IgD-negative memory B cell (primary cell): ENCODE measurements around the gene THOC6. TPM values are rescaled to one million over a fixed set of nuclear protein-coding genes. Genes with fewer than 3 reads are reported as not detected.
A peak's percentile ranks its signal among the peaks of the same experiment; 100 is the strongest.
"Not testable (repeated sequence)": the region's sequence is repeated elsewhere in the genome, so short reads cannot be mapped to it uniquely, and the experiment has no call there.

Source experiments
- H3K27ac Mint-ChIP-seq, 3 donors: one replicate each; pipeline ENCODE4 v1.8.0; 2020 to 2022; ENCODE audit warnings: mild to moderate bottlenecking in 3 of 3, mixed read lengths in 3 of 3, moderate library complexity in 1 of 3
- H3K27me3 Mint-ChIP-seq: one replicate; pipeline ENCODE4 v1.8.0; 2021; ENCODE audit warnings: mixed read lengths
- H3K36me3 Mint-ChIP-seq: one replicate; pipeline ENCODE4 v1.8.0; 2020; ENCODE audit warnings: mild to moderate bottlenecking, mixed read lengths
- H3K4me1 Mint-ChIP-seq, 3 donors: one replicate each; pipeline ENCODE4 v1.8.0; 2020 to 2022; ENCODE audit warnings: mixed read lengths in 3 of 3, mild to moderate bottlenecking in 1 of 3
- H3K4me3 Mint-ChIP-seq, 4 donors: one replicate each; pipeline ENCODE4 v1.8.0; 2020 to 2022; ENCODE audit warnings: mild to moderate bottlenecking in 4 of 4, mixed read lengths in 4 of 4, moderate library complexity in 3 of 4
- H3K9me3 Mint-ChIP-seq, 3 donors: one replicate each; pipeline ENCODE4 v1.8.0; 2020 to 2021; ENCODE audit warnings: mixed read lengths in 3 of 3, mild to moderate bottlenecking in 1 of 3
- polyA plus RNA-seq: library from polyadenylated mRNA; unstranded; fragments of 300-500 nt; fragmentation: Illumina TruSeq; gene quantifications from one replicate; pipeline ENCODE4 v1.2.3, GENCODE V29; 2021

The THOC6 gene
- polyA plus RNA-seq, 1 donor from 2014 or later, result 48.2 TPM

DNA sequence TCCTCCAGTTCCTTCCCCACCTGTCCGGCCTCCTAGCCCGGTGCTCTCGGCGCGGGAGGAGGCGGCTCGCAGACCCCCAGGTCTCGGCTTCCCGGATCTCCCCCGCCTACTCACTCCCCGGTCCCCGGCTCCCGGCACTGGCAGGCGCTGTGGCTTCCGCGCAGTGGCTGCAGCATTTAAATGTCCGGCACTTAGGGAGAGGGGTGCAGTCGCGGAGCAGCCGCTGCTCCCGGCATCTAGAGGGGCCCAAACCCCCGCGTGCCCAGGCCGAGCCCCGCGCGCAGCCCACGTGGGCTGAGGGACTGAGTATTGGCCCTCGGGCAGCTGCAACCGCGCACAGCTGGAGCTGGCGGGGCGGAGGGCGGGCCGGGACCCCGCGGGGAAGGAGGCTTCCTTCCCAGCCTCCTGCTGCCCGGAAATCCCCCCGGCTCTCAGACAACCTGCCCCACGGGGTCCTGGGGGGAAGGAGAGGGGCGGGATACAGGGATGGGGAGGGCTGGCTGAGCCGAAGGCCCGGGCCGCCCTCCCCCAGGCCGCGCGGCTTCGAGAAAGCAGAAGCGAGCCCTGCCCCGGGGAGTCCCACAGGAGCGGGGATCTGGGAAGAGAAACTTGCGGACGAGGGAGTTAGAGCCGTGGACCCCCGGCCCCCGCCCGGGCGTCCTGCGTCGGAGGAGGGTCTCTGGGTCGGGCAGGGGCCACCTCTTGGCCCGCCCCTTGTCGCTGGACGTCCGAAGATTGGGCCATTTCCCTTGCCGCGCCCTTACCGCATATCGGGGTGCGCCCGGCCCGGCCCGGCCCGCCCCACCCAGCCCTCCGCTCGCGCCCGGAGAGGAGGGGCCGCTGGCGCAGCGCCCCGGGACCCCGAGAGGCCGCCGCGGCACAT lies 22.2 kb downstream of the THOC6 start, which contains the start of gene MMP25:
MMP25 (plus strand) TSS at position 804 of the 883 bp plus-strand sequence. CDS start 357 bp downstream, outside the sequence.
- Mint-ChIP-seq H3K27ac (no peak within 1 kb of the TSS), H3K36me3 (no peaks in the 10 kb centered on the region), H3K9me3 (no peaks in the 10 kb centered on the region), H3K4me3 (peak within 1 kb of the TSS; percentile 80 to 93 (median 88)), H3K4me1 (peaks cover 5 to 7% (median 5%) of the 10 kb centered on the region in 3 donors), H3K27me3 (peaks cover 35% of the 10 kb centered on the region)

DNA sequence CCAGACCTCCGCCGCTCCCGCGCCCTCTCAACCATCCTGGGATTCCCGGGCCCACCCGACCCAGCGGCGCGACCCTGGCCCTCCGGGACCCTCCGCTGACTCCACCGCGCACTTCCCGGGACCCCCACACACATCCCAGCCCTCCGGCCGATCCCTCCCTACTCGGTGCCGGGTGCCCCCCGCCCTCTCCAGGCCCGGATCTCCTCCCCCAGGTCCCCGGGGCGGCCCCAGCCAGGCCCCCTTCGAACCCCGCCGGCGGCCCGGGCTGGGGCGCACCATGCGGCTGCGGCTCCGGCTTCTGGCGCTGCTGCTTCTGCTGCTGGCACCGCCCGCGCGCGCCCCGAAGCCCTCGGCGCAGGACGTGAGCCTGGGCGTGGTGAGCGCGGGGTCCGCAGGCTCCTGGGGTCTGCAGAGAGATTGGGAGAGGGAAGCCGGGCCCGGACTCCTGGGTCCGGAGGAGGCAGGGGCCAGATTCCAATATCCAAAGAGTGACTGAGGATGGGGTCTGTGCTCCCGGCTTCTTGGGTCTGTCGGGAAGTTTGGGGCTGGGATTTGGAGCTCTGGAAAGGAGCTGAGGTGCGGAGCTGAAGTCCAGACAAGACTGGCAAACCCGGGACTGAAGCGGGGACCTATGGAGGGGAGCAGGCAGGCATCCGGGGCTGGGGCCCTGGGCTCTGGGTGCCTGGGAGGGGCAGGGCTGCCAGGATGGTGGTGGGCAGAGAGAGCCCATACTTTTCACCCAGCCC lies 23.0 kb downstream of the THOC6 start:
- peaks cover 33% of the 10 kb centered on the region for H3K27me3 Mint-ChIP-seq
- H3K27ac Mint-ChIP-seq, result no peak overlapping the region
- no peaks in the 10 kb centered on the region for H3K36me3 Mint-ChIP-seq
- peaks cover 5 to 7% (median 5%) of the 10 kb centered on the region in 3 donors for H3K4me1 Mint-ChIP-seq
- H3K9me3 Mint-ChIP-seq, result no peaks in the 10 kb centered on the region
- peak overlapping the region in 3 of 4 donors; percentile 25 to 45 (median 45) for H3K4me3 Mint-ChIP-seq

DNA sequence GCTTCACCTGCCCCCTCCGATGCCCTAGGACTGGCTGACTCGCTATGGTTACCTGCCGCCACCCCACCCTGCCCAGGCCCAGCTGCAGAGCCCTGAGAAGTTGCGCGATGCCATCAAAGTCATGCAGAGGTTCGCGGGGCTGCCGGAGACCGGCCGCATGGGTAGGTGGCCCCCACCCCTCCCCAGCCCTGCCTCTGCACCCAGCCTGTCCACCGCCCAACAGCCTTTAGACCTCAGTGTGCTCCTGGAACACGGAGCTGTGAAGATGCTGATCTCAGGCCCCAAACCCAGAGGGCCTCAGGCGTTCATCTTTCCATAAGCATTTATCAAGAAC lies 23.5 kb downstream of the THOC6 start:
- no peaks in the 10 kb centered on the region for H3K36me3 Mint-ChIP-seq
- H3K4me1 Mint-ChIP-seq, result peaks cover 5 to 10% (median 7%) of the 10 kb centered on the region in 3 donors
- peaks cover 33% of the 10 kb centered on the region for H3K27me3 Mint-ChIP-seq
- no peak overlapping the region for H3K27ac Mint-ChIP-seq
- peak overlapping the region; percentile 45 to 65 (median 60) for H3K4me3 Mint-ChIP-seq
- no peaks in the 10 kb centered on the region for H3K9me3 Mint-ChIP-seq

DNA sequence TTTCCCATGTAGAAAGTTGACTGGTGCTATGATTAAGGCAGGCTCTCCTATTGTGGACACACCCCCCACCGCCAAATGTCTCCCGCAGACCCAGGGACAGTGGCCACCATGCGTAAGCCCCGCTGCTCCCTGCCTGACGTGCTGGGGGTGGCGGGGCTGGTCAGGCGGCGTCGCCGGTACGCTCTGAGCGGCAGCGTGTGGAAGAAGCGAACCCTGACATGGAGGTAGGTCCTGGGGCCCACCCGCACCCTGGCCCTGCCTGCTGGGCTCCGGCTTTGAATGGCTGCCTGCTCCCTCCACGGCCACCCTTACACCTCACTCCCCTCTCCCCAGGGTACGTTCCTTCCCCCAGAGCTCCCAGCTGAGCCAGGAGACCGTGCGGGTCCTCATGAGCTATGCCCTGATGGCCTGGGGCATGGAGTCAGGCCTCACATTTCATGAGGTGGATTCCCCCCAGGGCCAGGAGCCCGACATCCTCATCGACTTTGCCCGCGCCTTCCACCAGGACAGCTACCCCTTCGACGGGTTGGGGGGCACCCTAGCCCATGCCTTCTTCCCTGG lies 26.2 kb downstream of the THOC6 start:
- H3K4me1 Mint-ChIP-seq, result peaks cover 9 to 15% (median 10%) of the 10 kb centered on the region in 3 donors
- no peaks in the 10 kb centered on the region for H3K9me3 Mint-ChIP-seq
- H3K27me3 Mint-ChIP-seq, result peaks cover 15% of the 10 kb centered on the region
- no peaks in the 10 kb centered on the region for H3K36me3 Mint-ChIP-seq
- H3K27ac Mint-ChIP-seq, result no peak overlapping the region
- no peak overlapping the region for H3K4me3 Mint-ChIP-seq

DNA sequence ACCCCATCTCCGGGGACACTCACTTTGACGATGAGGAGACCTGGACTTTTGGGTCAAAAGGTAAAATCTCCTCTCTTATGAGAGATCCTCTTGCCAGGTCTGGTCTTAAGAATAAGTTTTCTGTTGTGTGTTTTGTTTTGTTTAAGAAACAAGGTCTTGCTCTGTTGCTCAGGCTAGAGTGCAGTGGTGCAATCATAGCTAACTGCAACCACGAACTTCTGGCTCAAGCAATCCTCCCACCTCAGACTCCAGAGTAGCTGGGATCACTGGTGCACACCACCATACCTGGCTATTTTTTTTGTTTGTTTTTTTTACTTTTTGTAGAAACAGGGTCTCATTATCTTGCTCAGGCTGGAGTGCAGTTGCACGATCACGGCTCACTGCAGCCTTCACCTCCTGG lies 26.7 kb downstream of the THOC6 start:
- Mint-ChIP-seq H3K4me1 (peaks cover 12 to 16% (median 14%) of the 10 kb centered on the region in 3 donors), H3K4me3 (no peak overlapping the region), H3K9me3 (no peaks in the 10 kb centered on the region), H3K27me3 (peaks cover 10% of the 10 kb centered on the region), H3K27ac (no peak overlapping the region), H3K36me3 (no peaks in the 10 kb centered on the region)

DNA sequence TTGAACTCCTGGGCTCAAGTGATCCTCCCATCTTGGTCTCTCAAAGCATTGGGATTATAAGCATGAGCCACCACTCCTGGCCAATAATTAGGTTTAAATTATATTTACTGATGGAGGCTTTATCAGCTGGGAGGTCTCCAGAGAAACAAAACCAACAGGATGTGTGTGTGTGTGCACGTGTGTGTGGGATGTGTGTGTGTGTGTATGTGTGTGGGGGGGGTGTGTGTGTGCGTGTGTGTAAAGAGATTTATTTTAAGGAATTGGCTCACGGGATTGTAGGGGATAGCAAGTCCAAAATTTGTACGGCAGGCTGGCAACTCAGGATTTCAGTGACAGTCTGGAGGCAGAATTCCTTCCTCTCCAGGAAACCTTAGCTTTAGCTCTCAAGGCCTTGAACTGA lies 27.2 kb downstream of the THOC6 start:
- Mint-ChIP-seq H3K27ac (no peak overlapping the region), H3K36me3 (no peaks in the 10 kb centered on the region), H3K27me3 (peaks cover 10% of the 10 kb centered on the region), H3K4me1 (peaks cover 13 to 17% (median 14%) of the 10 kb centered on the region in 3 donors), H3K4me3 (peak overlapping the region in 1 of 4 donors; percentile 48), H3K9me3 (no peaks in the 10 kb centered on the region)

DNA sequence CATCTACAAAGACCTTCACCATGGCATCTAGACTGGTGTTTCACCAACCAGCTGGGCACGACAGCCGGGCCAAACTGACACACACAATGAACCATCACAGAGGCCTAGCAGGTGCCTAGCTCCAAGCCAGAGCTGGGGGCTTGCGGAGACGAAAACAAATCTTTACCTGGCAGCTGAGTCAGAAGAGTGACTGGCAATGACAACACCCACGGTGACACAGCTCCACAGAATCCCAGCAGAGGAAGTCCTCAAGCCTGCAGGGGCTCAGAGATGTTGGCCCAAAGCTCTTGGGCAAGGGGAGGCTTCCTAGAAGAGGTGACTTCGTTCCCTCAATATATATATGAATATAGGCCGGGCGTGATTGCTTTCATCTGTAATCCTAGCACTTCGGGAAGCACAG lies 27.7 kb downstream of the THOC6 start:
- Mint-ChIP-seq H3K4me1 (peaks cover 13 to 17% (median 14%) of the 10 kb centered on the region in 3 donors), H3K27me3 (peaks cover 10% of the 10 kb centered on the region), H3K4me3 (peak overlapping the region in 1 of 4 donors; percentile 48), H3K9me3 (no peaks in the 10 kb centered on the region), H3K36me3 (no peaks in the 10 kb centered on the region), H3K27ac (no peak overlapping the region)

DNA sequence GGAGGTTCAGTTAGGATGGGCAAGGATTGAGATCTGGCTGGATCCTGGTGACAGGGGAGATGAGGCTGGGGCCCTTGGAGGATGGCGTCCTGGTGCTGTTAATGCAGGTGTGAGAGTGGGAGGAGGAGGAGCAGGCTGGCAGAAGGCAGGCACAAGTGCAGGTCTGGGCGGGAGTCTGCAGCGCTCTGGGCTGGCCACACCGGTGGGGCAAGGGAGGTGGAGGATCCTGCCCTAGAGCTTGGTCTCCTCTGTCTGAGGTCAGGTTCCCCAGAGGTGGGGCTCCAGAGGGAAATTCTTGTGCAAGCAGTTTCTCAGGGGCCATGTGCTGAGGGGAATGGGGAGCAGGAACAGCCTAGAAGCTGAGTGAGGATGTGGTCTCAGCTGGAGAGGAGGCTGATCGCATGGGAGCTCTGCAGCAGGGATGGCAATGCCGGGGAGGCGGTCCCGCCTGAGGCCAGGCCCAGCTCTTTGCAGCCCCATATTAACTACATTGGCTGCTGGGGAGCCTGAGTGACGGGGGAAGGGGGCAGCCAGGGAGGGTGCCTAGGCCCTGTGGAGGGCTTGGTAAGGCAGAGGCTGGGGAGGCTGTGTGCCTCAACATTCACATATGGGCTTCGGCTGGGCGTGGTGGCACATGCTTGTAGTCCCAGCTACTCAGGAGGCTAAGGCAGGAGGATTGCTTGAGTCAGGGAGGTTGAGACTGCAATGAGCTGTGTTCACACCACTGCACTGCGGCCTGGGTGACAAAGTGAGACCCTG lies 28.9 kb downstream of the THOC6 start:
- Mint-ChIP-seq H3K4me1 (peaks cover 13 to 17% (median 14%) of the 10 kb centered on the region in 3 donors), H3K4me3 (peak overlapping the region in 1 of 4 donors; percentile 55)
- H3K9me3 Mint-ChIP-seq, H3K36me3 Mint-ChIP-seq, H3K27me3 Mint-ChIP-seq, H3K27ac Mint-ChIP-seq: not testable (repeated sequence)

DNA sequence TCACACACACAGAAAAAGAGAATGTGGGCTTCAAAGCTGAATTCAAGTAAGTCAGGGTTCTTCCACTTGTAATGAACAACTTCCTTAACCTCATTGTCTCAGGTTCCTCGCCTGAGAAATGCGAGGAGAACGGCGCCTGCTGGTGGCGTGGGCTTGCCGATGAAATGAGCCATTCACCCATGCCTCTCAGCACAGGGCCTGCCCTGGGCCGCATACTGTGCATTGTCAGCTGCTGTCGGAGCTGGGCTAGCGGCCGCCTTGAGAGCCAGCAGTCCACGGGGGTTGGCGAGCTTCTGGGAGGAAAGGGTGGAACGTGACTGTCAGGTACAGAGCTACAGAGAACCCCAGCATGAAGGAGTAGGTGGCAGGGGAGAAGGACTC lies 29.5 kb downstream of the THOC6 start:
- not testable (repeated sequence) for H3K27me3 Mint-ChIP-seq, H3K9me3 Mint-ChIP-seq, H3K27ac Mint-ChIP-seq, H3K4me3 Mint-ChIP-seq, H3K36me3 Mint-ChIP-seq
- H3K4me1 Mint-ChIP-seq, result peaks cover 13 to 17% (median 14%) of the 10 kb centered on the region in 3 donors

DNA sequence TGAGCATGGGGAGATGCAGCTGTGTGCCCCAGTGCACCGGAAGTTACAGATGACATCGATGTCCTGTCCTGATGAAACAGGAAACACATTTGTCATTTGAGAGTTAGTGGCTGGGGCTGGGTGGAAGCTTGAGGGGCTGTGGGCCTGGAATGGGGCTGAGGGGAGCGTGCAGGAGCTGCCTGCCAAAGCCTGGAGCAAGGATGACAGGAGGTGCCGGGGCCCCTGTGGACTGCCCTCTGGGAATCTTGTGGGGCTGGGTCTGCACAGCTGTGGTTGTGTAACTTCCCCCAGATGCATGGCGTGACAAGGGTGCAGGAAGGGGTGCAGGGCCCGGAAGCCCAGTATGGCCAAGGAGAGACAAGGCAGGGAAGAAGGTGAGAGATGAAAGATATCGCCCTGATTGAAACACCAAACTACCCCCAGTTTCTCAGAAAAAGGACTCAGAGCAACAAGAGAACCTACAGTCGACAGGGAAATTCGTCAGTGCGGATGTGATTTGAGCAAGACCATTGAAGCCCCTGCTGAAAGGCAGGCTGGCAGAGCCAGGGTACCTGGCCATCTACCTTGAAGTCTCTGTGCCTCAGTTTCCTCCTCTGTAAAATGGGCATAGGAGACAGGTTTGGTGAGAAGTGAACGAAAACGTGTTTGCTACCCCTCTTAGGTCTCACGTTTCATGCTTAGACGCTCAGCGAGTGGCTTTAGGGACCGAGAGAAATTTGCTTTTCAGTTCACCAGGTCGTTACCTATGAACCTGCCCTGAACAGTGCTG lies 31.3 kb downstream of the THOC6 start:
- peaks cover 14 to 15% (median 14%) of the 10 kb centered on the region in 3 donors for H3K4me1 Mint-ChIP-seq
- no peaks in the 10 kb centered on the region for H3K36me3 Mint-ChIP-seq
- H3K9me3 Mint-ChIP-seq, result no peaks in the 10 kb centered on the region
- H3K4me3 Mint-ChIP-seq, result peak overlapping the region in 3 of 4 donors; percentile 34 to 49 (median 39)
- H3K27me3 Mint-ChIP-seq, result peaks cover 2% of the 10 kb centered on the region
- peak overlapping the region in 1 of 3 donors; percentile 53 for H3K27ac Mint-ChIP-seq

DNA sequence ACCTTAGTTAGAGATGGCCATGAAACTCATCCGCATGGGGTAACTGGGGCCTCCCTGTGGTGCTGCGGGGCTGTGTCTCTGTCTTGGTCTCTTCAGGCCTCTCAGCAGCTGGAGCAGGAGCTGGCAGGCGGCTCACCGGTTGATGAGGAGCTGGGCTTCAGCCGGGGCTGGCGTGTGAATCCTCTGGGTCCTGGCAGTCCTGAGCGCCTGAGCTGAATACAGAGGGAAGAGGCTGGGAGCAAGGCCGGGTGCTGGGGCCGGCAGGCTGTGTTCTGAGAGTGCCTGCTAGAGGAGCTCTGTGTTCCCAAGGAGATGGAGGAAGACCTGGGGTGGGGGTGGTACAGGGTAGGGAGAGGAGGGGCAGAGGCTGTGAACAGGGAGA lies 31.9 kb downstream of the THOC6 start:
- Mint-ChIP-seq H3K4me1 (peaks cover 14 to 15% (median 14%) of the 10 kb centered on the region in 3 donors), H3K27ac (peak overlapping the region in 1 of 3 donors; percentile 53), H3K4me3 (peak overlapping the region in 1 of 4 donors; percentile 49)
- not testable (repeated sequence) for H3K27me3 Mint-ChIP-seq, H3K9me3 Mint-ChIP-seq, H3K36me3 Mint-ChIP-seq

DNA sequence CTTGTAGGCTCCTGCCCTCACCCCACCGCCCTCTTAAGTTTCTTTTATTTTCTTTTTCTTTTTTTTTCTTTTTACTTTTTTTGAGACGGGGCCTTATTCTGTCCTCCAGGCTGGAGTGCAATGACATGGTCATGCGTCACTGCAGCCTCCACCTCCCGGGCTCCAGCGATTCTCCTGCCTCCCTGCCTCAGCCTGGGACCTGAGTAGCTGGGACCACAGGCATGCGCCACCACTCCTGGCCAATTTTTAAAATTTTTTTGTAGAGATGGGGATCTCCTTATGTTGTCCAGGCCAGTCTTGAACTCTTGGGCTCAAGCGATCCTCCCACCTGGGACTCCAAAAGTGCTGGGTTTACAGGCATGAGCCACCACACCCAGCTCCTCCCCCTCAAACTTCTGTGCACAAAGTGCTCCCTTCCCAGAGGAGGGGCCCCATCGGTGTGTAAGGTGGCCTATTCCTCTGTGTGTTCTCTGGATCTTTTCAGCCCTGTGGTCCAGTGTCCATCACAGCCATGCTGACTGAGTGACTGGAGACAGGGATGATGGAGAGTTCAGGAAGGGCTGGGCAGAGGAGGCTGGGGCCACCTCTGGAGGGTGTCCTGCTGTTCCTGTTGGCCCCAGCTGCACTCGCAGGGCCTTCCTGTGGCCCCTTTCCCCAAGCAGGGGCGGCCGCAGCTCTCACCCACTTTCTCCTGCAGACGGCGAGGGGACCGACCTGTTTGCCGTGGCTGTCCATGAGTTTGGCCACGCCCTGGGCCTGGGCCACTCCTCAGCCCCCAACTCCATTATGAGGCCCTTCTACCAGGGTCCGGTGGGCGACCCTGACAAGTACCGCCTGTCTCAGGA lies 32.7 kb downstream of the THOC6 start:
- peaks cover 2% of the 10 kb centered on the region for H3K27me3 Mint-ChIP-seq
- peaks cover 14 to 15% (median 14%) of the 10 kb centered on the region in 3 donors for H3K4me1 Mint-ChIP-seq
- H3K4me3 Mint-ChIP-seq, result peak overlapping the region in 1 of 4 donors; percentile 35
- H3K9me3 Mint-ChIP-seq, result no peaks in the 10 kb centered on the region
- H3K27ac Mint-ChIP-seq, result no peak overlapping the region
- H3K36me3 Mint-ChIP-seq, result no peaks in the 10 kb centered on the region
